ENCODE results near the gene FRRS1. TPM values are rescaled to one million over a fixed set of nuclear protein-coding genes. Genes with fewer than 3 reads are reported as not detected.

The FRRS1 gene
- total RNA-seq, 4 donors from 2014 or later: 10.4 to 12.9 (median 11.3) TPM

DNA sequence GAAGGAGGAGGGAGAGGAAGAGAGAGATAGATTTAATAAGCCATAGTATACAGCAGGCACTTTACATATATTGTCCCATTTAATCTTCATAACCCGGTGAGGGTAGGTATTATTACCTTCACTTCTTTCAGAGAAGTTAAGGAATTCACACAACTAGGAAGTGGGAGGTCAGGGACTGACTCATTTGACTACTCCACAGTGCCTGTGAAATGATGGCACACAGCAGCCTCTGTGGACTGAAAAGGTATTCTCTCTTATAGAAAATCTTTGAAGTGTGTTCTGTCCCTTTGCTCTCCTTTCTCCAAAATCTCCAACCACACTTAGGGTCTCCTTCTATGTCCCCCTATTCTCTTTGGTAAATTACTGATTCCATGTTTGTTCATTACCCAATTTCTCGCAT, 96.6 kb downstream of the FRRS1 start:
- H3K27ac ChIP-seq: peak overlapping the region in 2 of 3 donors; percentile 13 to 39
- intact Hi-C loops (cut with DNase I): no loop called here
- TF ChIP-seq POLR2A (IDR thresholded peaks at IDR 0.05): no peak
- TF ChIP-seq, protein P1, sequence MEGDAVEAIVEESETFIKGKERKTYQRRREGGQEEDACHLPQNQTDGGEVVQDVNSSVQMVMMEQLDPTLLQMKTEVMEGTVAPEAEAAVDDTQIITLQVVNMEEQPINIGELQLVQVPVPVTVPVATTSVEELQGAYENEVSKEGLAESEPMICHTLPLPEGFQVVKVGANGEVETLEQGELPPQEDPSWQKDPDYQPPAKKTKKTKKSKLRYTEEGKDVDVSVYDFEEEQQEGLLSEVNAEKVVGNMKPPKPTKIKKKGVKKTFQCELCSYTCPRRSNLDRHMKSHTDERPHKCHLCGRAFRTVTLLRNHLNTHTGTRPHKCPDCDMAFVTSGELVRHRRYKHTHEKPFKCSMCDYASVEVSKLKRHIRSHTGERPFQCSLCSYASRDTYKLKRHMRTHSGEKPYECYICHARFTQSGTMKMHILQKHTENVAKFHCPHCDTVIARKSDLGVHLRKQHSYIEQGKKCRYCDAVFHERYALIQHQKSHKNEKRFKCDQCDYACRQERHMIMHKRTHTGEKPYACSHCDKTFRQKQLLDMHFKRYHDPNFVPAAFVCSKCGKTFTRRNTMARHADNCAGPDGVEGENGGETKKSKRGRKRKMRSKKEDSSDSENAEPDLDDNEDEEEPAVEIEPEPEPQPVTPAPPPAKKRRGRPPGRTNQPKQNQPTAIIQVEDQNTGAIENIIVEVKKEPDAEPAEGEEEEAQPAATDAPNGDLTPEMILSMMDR (IDR thresholded peaks at IDR 0.05): no peak
- 90 to 98% methylated on average over 2 of the region's 2 CpGs for WGBS, 2 donors
- H3K9me3 ChIP-seq: no peaks in the 10 kb centered on the region
- H3K4me3 ChIP-seq (replicated peaks in 1 of 3): no peak overlapping the region
- peak in 1 of 2 donors; percentile 26 for DNase-seq
- peaks cover 3 to 10% of the 10 kb centered on the region in 2 donors for H3K4me1 ChIP-seq
- H3K27me3 ChIP-seq: no peaks in the 10 kb centered on the region
- H3K36me3 ChIP-seq: no peaks in the 10 kb centered on the region

DNA sequence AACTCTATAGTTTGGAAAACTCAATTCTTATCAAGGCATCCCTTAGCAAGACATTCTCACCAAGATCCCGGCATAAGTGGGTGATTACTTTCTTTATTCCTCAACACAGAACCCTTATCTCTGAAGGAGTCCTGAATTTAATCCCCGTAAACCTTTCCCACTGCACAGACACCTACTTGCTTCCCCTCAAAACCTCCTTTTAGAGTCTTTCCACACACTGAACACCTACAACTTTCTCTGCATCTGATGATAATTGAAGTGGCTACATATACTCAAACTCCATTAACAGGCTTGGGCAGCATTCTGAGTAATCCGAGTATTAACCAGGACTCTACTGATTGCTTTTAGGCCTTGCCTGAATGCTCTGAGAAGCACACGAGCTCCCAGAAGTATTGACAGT, 97.1 kb downstream of the FRRS1 start:
- DNase-seq: no peak
- peak overlapping the region in 2 of 3 donors; percentile 13 to 39 for H3K27ac ChIP-seq
- H3K9me3 ChIP-seq: no peaks in the 10 kb centered on the region
- TF ChIP-seq POLR2A (IDR thresholded peaks at IDR 0.05): no peak
- TF ChIP-seq, protein P1 (IDR thresholded peaks at IDR 0.05): no peak
- H3K4me1 ChIP-seq: peaks cover 3 to 10% of the 10 kb centered on the region in 2 donors
- no peaks in the 10 kb centered on the region for H3K36me3 ChIP-seq
- intact Hi-C loops (cut with DNase I): no loop called here
- no peaks in the 10 kb centered on the region for H3K27me3 ChIP-seq
- H3K4me3 ChIP-seq (replicated peaks in 1 of 3): no peak overlapping the region
- WGBS, 2 donors: 51 to 54% methylated on average over 4 of the region's 4 CpGs

DNA sequence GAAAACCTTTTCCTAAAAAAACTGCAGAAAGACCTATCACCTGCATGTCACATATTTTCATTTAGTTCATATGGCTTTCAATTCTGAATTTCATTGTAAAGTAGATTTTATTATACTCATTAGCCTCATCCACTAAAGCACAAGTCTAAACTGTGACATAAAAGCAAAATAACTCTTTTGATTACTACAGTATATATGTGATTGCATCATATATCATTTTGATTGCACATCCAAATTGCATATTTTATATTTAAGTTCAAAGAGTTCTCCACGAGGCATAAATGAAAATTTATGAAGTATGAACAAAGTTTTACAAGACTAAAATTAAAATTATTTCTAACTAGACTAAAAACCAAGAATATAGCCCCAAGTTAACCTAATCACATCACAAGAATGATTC, 101.2 kb downstream of the FRRS1 start:
- intact Hi-C loops (cut with DNase I): no loop called here
- Histone ChIP-seq H3K27me3 (no peaks in the 10 kb centered on the region), H3K4me1 (peaks cover 7 to 21% of the 10 kb centered on the region in 2 donors), H3K27ac (no peak overlapping the region), H3K36me3 (no peaks in the 10 kb centered on the region), H3K4me3 (replicated peaks in 1 of 3) (no peak overlapping the region), H3K9me3 (no peaks in the 10 kb centered on the region)
- WGBS, 2 donors: 79 to 90% methylated on average over 1 of the region's 1 CpG
- no peak for DNase-seq
- no peak for TF ChIP-seq POLR2A (IDR thresholded peaks at IDR 0.05)
- TF ChIP-seq, protein P1 (IDR thresholded peaks at IDR 0.05): no peak

DNA sequence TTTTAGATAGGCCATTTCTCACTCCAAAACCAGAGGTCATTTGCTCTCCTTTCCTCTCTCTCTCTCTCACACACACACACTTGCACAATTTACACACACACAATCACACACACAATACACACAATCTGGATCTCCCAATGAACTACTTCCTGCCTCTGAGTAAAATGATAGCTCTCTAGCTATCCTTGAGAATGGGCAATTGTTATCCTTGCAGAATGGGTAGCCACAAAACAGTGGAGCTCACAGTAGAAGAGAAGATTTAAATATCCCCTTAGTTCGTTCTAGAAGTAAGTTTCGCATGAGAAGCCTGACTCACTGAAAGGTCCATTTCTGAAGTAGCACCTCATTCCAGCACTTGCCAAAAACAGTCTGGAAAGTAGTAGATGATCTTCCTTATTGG, 102.9 kb downstream of the FRRS1 start:
- no peak for DNase-seq
- Histone ChIP-seq H3K4me1 (peaks cover 10 to 27% of the 10 kb centered on the region in 2 donors), H3K27ac (peak overlapping the region in 1 of 3 donors; percentile 44), H3K27me3 (no peaks in the 10 kb centered on the region), H3K9me3 (no peaks in the 10 kb centered on the region), H3K4me3 (replicated peaks in 1 of 3) (no peak overlapping the region), H3K36me3 (no peaks in the 10 kb centered on the region)
- intact Hi-C loops (cut with DNase I): no loop called here
- 92 to 98% methylated on average over 2 of the region's 2 CpGs for WGBS, 2 donors
- TF ChIP-seq POLR2A (IDR thresholded peaks at IDR 0.05): no peak
- TF ChIP-seq, protein P1 (IDR thresholded peaks at IDR 0.05): no peak

DNA sequence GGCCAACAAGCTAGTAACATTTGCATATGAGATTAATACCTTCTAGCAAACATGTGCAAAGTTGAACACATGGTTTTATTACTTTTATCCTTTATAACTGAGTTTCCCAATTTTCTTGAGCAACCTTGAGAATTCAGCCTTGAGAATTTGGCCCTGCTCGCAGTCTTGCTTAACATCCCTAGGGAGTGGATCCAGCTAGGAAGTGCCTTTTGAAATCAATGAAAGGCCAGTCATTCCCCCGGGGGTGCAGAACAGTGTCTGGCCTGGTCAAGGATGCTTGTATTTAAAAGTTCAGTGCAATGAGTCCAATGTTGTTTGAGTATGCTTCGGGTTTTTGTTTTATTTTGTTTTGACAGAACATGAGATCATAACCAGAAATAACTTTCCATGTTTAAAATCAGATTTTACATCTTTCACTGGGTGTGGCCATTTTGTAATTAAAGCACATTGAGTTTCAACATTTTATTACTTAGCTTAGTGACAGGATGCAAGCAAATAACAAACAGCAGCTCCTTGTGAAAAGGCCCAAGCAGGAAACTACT, 103.8 kb downstream of the FRRS1 start:
- Histone ChIP-seq H3K4me3 (replicated peaks in 1 of 3) (no peak overlapping the region), H3K27me3 (no peaks in the 10 kb centered on the region), H3K4me1 (peaks cover 10 to 27% of the 10 kb centered on the region in 2 donors), H3K9me3 (no peaks in the 10 kb centered on the region), H3K27ac (peak overlapping the region in 1 of 3 donors; percentile 14), H3K36me3 (no peaks in the 10 kb centered on the region)
- DNase-seq: peak; percentile 38 to 41
- 26 to 39% methylated on average over 3 of the region's 3 CpGs for WGBS, 2 donors
- intact Hi-C loops (cut with DNase I): no loop called here
- no peak for TF ChIP-seq POLR2A (IDR thresholded peaks at IDR 0.05)
- TF ChIP-seq, protein P1 (IDR thresholded peaks at IDR 0.05): no peak
